ENCODE data around the gene FOXK2. TPM values are rescaled to one million over a fixed set of nuclear protein-coding genes. Genes with fewer than 3 reads are reported as not detected.
A peak's percentile ranks its signal among the peaks of the same experiment; 100 is the strongest.

The FOXK2 gene
- total RNA-seq, 1 donor: 29.3 TPM

GRCh38 chr17:82495844-82496528, 23.5 kb upstream of the FOXK2 start:
- peak; percentile 15 for DNase-seq (ENCODE audit: insufficient read length, low spot score, missing footprints)
- Histone ChIP-seq H3K4me2 (ENCODE audit: insufficient read depth, low read length) (peak overlapping the region; percentile 87), H3K36me3 (ENCODE audit: insufficient read depth, low read length) (no peaks in the 10 kb centered on the region), H3K27me3 (ENCODE audit: insufficient read depth, low read length) (no peaks in the 10 kb centered on the region), H2AFZ (ENCODE audit: low read length) (no peak overlapping the region), H3K79me2 (ENCODE audit: insufficient read depth, low read length) (no peaks in the 10 kb centered on the region), H3K27ac (ENCODE audit: low read depth, low read length) (no peak overlapping the region), H3K4me3 (ENCODE audit: insufficient read depth, low read length) (no peak overlapping the region), H4K20me1 (ENCODE audit: insufficient read depth, low read length) (peaks cover 3% of the 10 kb centered on the region), H3K4me1 (ENCODE audit: insufficient read depth, low read length) (peaks cover 34% of the 10 kb centered on the region), H3K9me3 (ENCODE audit: low read depth, low read length) (no peaks in the 10 kb centered on the region)
- TF ChIP-seq CTCF (IDR thresholded peaks at IDR 0.05; ENCODE audit: extremely low read depth, low read depth, low read length): no peak

- H2AFZ ChIP-seq (ENCODE audit: low read length): peak overlapping the region; percentile 89
- peaks cover 3% of the 10 kb centered on the region for H4K20me1 ChIP-seq (ENCODE audit: insufficient read depth, low read length)
- H3K4me2 ChIP-seq (ENCODE audit: insufficient read depth, low read length): peak overlapping the region; percentile 87
- H3K4me3 ChIP-seq (ENCODE audit: insufficient read depth, low read length): peak overlapping the region; percentile 77
- peak; percentile 99 for DNase-seq (ENCODE audit: insufficient read length, low spot score, missing footprints)
- no peaks in the 10 kb centered on the region for H3K9me3 ChIP-seq (ENCODE audit: low read depth, low read length)
- H3K36me3 ChIP-seq (ENCODE audit: insufficient read depth, low read length): no peaks in the 10 kb centered on the region
- TF ChIP-seq CTCF (IDR thresholded peaks at IDR 0.05; ENCODE audit: extremely low read depth, low read depth, low read length): no peak
- peak overlapping the region; percentile 36 for H3K27ac ChIP-seq (ENCODE audit: low read depth, low read length)
- no peaks in the 10 kb centered on the region for H3K79me2 ChIP-seq (ENCODE audit: insufficient read depth, low read length)
- H3K4me1 ChIP-seq (ENCODE audit: insufficient read depth, low read length): peaks cover 34% of the 10 kb centered on the region
- H3K27me3 ChIP-seq (ENCODE audit: insufficient read depth, low read length): no peaks in the 10 kb centered on the region
Observed at GRCh38 chr17:82496529-82497434, 22.8 kb upstream of the FOXK2 start.

- Histone ChIP-seq H3K4me1 (ENCODE audit: insufficient read depth, low read length) (peaks cover 29% of the 10 kb centered on the region), H3K79me2 (ENCODE audit: insufficient read depth, low read length) (no peaks in the 10 kb centered on the region), H3K9me3 (ENCODE audit: low read depth, low read length) (no peaks in the 10 kb centered on the region), H3K36me3 (ENCODE audit: insufficient read depth, low read length) (no peaks in the 10 kb centered on the region), H4K20me1 (ENCODE audit: insufficient read depth, low read length) (peaks cover 3% of the 10 kb centered on the region), H3K27me3 (ENCODE audit: insufficient read depth, low read length) (no peaks in the 10 kb centered on the region), H3K27ac (ENCODE audit: low read depth, low read length) (peak overlapping the region; percentile 33), H3K4me2 (ENCODE audit: insufficient read depth, low read length) (peak overlapping the region; percentile 95), H3K4me3 (ENCODE audit: insufficient read depth, low read length) (peak overlapping the region; percentile 74), H2AFZ (ENCODE audit: low read length) (peak overlapping the region; percentile 93)
- peak; percentile 82 for DNase-seq (ENCODE audit: insufficient read length, low spot score, missing footprints)
- TF ChIP-seq CTCF (IDR thresholded peaks at IDR 0.05; ENCODE audit: extremely low read depth, low read depth, low read length): no peak
Observed at GRCh38 chr17:82497483-82498405, 21.8 kb upstream of the FOXK2 start.

Measured in osteoblast (primary cell).